ENCODE measurements around the gene KCNK15.

KCNK15 gene

DNA sequence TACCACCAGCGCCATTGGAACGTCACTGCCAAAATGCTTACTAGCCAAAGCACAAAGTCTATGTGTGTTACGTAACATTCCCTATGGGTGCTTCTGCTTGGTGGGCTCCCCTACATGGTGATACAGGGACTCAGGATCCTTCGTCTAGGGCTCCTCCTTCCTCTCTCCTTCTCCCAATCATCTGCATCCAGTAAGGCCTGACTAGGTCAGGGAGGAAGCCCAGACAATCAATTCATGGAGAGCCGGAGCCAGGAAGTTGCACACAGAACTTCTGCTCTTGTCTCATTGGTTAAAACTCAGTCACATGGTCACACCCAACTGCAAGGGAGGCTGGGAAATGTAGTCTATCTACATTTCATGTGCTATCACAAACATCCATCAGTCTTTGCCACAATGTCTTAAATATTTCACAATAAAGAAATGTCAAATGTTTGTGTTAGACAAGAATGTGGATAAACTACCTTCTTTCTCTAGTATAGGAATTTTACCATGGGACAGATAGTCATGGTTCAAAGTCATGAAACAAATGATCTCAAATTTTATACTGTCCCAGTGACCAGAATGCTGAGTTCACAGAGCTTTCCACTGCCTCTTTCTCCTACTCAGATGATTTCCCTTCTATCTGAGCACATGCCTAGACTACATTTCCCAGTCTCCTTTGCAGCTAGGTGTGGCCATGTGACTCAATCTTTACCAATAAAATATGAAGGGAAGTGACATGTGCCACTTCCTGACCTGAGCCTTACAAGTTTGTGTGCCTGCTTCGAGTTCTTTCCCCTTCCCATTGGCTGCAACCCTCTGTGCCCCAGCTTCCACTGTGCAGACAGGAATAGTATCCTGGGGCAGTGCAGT, 9.3 kb upstream of the KCNK15 start:
- no peak for DNase-seq (ENCODE audit: low read depth)

DNA sequence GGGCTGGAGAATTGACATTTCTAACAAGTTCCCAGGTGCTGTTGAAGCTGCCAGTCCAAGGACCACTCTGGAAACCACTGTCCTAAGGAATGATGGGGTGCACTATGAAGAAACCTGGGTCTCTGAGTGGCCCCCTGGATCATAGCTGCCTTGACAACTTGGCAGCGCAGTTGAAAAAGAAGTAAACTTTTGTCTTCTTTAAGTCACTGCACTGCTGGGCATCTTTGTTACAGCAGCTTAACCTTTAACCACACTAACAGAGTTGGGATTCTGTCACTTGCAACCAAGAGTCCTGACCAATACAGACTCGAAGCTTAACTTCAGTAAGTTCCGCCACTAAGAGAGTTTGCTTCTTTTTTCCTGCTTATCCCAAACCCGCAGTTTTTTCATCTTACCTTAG, 8.5 kb upstream of the KCNK15 start:
- no peak for DNase-seq (ENCODE audit: low read depth)

DNA sequence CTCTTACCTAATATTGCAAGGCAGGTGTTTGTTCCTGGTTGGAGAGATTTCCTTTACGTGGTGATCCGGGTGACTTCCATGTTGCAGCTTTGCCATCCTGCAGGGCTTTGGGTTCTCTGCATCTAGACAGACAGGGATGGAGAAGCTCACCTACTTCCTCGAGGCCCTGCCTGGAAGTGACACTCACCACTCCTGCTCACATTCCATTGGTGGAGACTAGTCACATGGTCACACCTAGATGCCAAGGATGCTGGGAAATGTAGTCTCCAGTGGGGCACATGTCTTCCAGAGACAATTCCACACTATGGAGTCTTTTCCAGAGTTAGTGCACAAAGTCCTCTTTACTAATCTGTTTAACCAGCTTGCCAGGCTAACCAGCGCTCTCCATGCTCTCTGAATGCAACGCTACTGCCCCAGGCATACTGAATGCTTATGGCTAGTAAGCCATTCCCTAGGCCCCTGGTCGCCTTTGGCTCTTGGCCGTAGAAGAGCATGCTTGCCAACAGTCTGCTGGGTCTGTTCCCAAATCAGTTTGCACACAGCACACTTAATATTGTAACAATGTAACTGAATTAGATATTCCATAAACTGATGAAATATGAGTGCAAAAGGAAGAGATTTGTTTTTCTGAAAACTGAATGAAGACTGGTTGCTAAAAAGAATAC, 6.7 kb upstream of the KCNK15 start:
- DNase-seq (ENCODE audit: low read depth): no peak

DNA sequence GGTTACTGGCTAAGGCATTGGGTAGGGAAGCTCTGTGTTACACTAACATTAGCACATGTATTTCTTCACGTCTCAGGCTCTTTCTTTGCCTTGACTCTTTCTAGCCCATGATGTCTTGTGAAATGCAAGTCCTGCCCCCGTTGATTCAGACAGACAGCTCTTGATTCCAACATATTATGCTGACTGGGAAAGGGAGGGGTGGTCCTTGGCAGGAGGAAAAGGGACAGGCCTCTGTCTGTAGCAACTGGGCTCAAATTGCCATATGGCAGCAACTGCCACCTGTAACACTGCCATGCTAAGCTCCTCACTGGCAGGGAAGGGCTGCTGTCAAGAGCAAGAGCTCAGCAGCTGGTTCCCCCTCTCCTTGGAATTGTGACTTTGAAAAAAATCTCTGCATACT, 5.7 kb upstream of the KCNK15 start:
- DNase-seq (ENCODE audit: low read depth): no peak

DNA sequence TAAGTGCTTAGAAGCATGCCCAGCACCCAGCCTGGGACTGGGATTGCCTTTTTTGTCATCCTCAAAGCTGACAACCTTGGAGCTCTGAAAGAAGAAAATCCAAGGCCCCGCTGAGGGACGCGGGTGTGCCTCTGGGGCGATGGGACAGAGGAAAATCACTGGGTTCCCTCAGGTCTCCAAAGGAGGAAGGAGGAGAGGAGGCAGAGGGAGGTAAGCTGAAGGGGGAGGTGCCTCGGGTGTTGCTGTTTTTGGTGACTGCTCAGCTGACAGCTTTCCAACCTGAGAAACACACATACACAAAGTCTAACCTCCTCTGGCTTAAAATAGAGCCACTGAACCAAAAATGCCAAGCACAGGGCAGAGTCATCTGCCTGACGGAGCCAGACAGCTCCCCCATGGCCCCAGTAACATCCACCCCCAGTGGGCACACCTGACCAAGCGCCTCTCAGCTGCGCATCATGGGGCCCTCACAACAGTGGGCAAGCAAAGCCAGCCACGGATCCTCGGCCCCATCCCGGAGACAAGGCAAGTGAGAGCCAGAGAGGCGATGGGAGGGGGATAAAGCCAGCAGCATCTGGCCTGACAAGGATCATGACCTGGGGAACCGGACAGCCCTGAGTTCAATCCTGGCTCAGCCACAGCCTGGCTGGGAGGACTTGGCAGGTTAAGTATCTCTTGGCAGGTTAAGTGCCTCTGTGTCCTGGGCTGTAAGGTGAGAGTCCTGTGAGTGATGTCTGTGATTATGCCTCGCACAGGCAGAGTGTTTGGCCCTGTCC, 3.2 kb upstream of the KCNK15 start:
- DNase-seq (ENCODE audit: low read depth): no peak

DNA sequence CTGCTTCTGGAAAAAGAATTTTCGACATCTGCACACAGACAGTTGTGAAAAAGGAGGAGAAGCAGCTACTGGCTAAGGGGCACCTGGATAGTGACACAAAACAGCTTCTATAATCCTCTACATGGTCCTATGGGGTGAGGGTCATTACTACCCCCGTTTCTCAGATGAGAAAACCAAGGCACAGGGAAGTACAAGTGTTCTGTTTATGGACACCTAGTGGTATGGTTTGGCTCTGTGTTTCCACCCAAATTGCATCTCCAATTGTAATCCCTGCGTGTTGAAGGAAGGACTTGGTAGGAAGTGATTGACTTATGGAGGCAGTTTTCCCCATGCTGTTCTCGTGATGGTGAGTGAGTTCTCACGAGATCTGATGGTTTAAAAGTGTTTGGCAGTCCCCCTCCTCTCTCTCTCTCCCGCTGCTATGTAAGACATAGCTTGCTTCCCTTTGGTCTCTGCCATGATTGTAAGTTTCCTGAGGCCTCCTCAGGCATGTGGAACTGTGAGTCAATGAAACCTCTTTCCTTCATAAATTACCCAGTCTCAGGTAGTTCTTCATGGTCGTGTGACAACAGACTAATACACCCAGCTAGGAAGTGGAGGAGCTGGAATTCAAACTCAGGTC, 2.5 kb upstream of the KCNK15 start:
- DNase-seq (ENCODE audit: low read depth): no peak

DNA sequence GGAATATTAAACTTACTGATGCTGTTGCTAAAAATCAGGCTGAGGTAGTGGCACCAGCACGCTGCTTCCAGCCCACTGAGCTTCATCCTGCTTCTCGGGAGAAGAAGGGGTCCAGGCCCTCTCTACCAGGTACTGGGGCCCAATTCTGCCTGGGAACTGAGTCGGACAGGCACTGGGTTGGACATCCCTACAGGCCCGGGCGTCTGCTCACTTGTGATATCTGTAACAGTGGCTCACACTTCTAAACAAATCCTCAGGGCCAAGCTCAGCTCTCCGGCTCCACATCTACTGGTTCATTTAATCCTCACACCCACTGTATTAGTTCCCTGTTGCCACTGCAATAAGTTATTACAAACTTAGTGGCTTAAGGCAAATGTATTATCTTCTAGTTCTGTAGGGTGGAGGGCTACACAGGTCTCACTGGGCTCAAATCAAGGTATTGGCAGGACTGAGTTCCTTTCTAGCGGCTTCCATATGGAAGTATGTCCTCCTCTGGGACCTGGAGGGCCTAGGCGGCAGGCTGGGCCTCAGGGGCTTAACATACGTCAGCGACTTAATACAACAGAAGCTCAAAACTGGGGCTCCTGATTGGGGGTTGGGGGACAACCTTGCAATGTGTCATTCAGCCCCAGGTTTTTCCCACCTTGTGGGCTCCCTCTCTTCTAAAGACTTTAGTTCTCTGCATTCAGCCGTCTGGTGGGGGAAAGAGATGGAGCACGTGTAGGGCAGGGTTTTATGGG, 1.6 kb upstream of the KCNK15 start:
- no peak for DNase-seq (ENCODE audit: low read depth)

DNA sequence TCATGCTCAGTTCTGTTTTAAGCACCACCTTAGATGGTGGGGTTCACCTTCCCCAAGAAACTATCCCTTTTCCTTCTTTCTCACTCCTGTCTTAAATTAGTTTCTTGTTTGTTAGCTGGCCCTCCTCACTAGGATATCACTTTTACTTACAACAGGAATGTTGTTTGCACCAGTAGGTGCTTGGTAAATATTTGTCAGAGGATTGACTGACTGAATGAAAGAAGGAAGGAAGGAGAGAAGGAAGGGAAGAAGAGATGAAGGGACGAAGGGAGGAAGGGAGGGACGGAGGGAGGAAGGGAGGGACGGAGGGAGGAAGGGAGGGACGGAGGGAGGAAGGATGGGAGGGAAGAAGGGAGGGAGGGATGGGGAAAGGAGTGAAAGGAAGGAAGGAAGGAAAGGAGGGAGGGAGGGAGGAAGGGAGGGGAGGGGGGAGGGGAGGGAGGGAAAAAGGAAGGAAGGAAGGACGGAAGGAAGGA, 505 bp upstream of the KCNK15 start:
- DNase-seq (ENCODE audit: low read depth): no peak

DNA sequence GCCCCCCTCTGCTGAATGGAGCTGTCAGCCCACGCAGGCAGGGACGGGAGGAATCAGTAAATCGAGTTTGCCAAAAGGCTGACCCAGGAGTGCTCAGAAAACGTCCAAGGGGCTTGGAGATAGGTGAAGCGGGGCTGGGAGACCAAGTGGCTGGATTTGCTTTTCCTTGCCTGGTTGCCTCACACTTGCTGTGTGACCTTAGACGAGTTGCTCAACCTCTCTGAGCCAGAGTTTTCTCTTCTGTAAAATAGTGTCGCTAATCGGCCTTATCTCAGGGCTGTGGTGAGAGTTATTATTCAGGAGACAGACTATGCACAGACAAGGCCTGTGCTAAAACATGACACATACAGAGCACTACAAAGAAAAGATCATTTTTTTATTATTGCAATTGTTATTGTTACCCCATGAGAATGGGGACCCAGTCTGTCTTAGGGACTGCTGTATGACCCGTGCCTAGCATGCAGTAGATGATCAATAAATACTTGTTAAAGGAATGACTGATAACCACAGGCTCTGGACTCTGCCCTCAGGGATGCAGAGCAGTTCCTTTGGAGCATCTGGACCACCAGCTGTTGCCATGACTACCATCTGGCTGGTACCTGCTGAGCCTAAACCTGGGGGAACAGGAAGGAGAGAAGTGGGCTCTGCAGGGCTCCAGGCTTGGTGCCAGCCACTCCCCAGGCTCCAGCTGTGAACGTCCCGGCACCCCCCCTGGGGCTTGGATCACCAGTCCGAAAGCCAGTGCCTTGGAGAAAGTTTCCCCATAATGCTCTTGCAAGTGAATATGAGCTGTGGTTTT, 901 bp downstream of the KCNK15 start:
- no peak for DNase-seq (ENCODE audit: low read depth)

DNA sequence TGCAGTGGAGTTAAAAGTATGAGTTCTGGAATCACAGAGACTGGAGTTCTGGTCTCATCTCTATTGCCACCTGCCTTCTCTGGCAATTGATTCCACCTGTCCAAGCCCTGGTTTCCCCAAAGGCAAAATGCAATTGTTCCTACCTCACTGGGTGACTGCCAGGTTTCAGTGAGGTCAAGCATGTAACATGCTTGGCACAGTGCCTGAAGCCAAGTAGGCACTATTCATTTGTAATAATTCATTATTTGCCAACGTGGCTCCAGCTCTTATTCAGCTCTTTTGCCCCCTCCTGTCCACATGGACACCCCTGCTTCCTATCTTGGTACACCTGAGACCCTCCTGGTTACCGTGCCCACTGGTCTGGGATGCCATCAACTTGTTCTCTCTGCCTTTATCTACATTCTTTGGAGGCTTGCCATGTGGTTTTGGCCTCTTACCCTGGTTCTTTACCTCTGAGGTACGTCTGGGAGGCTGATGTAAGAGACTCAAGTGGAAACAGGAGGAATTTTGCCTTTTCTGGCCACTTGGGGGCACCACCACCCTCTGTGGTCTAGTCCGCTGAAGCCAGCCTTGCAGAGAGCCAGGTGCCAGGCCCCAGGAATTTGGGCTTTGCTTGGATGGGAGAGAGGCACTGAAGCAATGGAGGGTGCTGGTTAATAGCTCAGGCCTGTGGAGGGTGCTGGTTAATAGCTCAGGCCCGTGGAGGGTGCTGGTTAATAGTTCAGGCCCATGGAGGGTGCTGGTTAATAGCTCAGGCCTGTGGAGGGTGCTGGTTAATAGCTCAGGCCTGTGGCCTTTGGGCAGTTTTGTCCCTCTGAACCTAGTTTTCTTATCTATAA, 1.7 kb downstream of the KCNK15 start:
- DNase-seq (ENCODE audit: low read depth): peak; percentile 24

DNA sequence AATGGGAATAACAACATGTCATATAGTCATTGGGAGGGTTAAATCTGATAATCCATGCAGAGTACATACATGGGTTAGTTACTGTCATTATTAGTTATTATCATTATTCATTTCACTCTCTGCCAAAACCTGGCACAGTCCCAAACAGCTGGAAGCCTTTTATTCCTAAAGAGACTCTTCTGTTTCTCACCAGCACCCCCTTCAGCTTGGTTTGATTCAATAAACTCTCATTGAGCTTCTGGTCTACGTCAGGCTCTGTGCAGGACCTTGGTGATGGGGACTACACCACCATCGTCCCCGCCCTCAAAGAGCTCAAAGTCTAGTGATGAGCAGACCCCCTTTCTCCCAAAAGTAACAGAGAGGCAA, 2.3 kb downstream of the KCNK15 start:
- DNase-seq (ENCODE audit: low read depth): no peak

DNA sequence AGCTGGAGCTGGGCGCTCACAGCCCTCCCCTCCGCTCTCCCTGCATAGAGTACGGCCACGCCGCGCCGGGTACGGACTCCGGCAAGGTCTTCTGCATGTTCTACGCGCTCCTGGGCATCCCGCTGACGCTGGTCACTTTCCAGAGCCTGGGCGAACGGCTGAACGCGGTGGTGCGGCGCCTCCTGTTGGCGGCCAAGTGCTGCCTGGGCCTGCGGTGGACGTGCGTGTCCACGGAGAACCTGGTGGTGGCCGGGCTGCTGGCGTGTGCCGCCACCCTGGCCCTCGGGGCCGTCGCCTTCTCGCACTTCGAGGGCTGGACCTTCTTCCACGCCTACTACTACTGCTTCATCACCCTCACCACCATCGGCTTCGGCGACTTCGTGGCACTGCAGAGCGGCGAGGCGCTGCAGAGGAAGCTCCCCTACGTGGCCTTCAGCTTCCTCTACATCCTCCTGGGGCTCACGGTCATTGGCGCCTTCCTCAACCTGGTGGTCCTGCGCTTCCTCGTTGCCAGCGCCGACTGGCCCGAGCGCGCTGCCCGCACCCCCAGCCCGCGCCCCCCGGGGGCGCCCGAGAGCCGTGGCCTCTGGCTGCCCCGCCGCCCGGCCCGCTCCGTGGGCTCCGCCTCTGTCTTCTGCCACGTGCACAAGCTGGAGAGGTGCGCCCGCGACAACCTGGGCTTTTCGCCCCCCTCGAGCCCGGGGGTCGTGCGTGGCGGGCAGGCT, 4.6 kb downstream of the KCNK15 start:
- DNase-seq (ENCODE audit: low read depth): no peak

DNA sequence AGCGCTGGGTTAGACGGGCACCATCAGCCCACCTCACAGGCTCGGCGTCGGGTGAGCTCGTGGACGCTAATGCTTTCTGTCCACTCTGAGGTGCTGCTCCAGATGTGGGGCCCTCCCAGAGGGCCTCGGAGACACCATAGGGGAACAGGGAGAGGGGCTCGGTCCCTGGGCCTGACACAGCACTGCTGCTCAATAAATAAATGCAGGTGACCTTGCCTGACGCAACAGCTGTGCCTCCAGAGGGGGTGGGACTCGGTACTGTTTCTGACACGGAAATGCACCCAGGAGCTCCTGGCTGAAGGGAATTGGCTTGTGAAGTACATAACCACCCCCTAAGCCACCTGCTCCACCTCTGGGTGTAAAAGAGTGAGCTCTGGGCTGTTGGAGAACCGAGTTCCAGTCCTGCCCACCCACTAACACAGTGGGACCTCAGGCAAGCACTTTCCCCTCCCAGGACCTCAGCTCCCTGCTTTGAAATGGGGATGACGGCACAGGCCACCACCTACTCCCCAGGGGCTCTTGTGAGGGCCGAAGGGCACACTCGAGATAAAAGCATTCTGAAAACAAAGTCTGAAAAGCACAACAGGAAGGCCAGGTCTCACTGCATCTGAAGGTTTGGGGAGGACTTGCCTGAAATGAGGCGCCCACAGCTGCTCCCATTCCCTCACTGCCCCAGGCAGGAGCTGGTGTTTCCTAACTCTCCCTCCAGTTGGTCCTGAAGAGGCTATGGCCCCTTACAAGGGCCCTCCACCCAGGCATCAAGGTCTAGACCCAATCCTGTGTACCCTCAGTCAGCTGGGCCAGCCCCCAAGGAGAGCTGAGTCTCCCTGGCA, 6.7 kb downstream of the KCNK15 start:
- no peak for DNase-seq (ENCODE audit: low read depth)

DNA sequence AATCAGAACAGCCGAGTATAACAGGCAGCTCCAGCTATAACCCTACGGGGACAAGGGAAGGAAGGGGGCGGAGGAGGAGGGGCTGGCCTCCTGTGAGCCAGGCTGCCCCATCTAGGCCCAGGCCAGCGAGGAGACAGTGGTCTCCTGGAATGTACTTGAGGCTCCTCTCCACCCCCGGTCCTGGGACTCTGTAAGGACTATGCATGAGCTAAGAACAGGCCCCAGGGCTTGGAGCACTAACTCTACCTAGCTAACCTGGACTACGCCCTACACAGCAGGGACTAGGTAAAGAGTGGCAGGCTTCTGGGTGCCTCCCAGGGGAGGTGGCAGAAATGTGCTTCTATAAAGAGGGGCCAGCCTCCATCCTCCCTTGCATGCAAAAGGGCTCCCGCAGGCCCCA, 8.9 kb downstream of the KCNK15 start:
- DNase-seq (ENCODE audit: low read depth): no peak

DNA sequence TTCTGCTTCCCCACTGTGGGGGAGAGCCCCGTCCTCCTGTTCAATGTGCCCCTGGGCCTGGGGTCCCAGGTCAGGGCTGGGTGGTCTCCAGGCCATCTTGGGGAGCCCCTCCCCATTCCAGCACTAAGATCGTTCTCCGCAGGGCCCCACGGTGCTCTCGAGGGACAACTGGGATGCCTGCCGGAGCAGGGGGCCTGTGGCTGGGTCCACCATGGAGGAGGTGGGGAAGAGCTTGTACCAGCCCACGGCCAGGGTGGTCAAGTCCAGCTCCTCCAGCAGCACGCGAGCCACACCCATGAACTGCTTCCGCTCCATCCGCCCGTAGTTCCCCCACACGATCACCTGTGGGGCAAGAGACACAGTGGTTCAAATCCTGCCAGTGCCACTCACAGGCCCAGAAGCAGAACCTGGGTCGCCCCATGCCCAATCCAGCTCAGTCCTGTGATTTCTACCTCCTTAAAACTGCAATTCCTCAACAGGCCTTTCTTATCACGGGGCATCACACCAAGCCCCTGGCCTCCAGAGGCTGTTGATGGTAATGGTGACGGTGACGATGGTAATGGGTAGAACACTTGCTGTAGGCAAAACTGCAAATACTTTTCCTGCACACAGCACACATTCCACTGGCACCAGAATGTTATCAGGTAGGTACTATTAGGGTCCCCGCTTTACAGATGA, 10.5 kb downstream of the KCNK15 start:
- DNase-seq (ENCODE audit: low read depth): no peak

DNA sequence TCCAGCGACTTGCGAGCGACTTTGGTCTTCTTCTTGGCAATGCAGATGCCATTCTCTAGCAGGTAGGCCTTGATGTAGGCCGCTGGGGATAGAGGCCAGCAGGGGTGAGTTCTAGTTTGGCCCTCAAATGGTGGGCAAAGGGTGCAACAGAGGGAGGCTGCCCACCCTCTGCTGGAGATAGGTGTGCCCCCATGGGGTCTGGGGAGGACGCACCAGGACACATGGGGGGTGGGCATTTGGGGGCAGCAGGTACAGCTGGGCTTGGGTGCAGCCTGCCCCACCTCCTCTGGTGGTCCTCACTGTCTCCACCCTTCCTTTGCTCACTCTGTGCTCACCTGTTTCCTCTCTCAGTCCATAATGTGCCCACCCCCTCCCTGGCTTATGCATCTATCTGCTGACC, 11.3 kb downstream of the KCNK15 start:
- DNase-seq (ENCODE audit: low read depth): no peak

DNA sequence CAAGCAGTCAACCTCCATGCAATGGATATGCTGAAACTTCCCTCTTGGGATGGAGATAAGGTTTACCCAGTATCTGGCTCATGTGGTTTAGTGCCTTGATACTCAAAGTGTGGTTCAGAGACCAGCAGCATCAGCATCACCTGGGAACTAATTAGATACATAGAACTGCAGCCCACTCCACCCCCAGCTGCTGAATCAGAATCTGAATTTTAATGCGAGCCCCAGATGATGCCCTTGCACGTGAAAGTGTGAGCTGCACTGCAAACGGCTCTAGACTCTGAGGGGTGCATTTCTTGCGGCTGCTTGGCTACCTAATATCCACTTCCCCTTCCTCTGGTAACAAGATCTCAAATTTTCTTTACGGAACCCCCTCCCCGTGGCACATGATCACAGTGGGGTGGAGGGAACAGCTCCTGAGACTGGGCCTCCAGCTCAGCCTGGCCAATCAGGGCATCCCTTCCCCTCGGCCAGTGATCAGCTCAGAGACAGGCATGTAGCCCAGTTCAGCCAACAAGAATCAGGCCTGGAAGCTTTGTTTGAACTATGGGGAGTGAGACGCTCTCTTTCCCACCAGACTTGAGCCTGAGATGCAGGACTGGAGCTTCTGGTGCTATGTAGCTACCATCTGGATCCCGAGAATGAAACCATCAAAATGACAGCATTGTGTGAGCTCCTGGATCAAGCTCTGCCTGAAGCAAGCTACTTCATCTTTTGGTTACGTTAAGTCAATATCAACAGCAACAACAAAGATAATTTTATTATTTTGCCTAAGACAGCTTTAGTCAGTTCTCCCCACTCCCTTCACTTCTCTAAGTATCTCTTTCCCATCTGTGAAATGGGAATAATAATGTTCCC, 12.8 kb downstream of the KCNK15 start:
- DNase-seq (ENCODE audit: low read depth): no peak
